Loucy (cell line): ENCODE measurements around the gene ZNRF1.

Experiments
- EZH2phosphoT487 ChIP-seq: fragments of 200-600 bp; IDR thresholded peaks from 2 replicates; pipeline ENCODE4 v1.6.1; 2018; ENCODE audit warnings: antibody characterized with exemption, mild to moderate bottlenecking, moderate library complexity, borderline replicate concordance
- TF ChIP-seq, protein P1 (sequence below): fragments of 200-600 bp; sonication (generic); conservative IDR thresholded peaks from 2 replicates; pipeline ENCODE4 v1.5.1; 2014; ENCODE audit warnings: mild to moderate bottlenecking, antibody characterized with exemption, low read length

DNA sequence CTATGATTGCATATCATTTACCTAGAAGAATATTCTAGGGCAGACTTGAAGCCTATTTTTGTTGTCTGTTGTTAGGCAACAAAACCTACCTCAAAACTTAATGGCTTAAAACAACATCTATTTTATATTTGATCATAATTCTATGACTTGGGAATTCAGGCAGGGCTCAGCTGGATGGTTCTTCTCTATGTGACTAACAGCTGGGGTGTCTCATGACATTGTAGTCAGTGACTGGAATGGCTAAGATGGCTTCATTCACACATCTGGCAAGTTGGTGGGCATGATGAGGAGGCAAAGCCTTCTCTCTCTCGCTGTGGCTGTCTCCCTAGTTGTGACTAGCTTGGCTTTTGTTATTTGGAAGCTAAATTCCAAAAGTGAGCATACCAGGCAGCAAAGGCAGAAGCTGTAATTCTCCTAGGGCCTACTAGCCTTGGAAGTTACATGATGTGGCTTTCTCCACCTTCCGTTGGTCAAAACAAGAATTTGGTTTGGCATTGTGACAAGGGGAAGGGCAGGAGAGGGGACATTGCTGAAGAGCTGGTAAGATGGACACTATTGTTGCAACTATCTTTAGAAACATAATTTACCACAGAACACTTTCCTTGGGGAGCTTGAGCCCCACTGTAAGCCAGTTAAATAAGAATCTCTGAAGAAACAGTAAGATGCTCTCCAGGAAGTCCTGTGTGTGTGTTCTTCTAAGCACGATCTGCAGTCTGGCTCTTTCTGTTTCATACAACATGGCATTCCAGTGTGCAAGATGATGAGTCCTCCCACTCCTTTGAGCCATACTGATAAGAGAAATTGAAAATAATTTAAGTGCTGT is 39.4 kb downstream of the ZNRF1 start:
- TF ChIP-seq, protein P1, sequence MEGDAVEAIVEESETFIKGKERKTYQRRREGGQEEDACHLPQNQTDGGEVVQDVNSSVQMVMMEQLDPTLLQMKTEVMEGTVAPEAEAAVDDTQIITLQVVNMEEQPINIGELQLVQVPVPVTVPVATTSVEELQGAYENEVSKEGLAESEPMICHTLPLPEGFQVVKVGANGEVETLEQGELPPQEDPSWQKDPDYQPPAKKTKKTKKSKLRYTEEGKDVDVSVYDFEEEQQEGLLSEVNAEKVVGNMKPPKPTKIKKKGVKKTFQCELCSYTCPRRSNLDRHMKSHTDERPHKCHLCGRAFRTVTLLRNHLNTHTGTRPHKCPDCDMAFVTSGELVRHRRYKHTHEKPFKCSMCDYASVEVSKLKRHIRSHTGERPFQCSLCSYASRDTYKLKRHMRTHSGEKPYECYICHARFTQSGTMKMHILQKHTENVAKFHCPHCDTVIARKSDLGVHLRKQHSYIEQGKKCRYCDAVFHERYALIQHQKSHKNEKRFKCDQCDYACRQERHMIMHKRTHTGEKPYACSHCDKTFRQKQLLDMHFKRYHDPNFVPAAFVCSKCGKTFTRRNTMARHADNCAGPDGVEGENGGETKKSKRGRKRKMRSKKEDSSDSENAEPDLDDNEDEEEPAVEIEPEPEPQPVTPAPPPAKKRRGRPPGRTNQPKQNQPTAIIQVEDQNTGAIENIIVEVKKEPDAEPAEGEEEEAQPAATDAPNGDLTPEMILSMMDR, result no peak
- TF ChIP-seq EZH2phosphoT487, result no peak
